ENCODE measurements around the gene INVS. TPM values are rescaled to one million over a fixed set of nuclear protein-coding genes. Genes with fewer than 3 reads are reported as not detected.

The INVS gene
- total and polyA plus RNA-seq, 2 of the 13 experiments (the other 11 are each of a cell fraction or from before 2014, with no cell fraction given): 11.3 to 16.3 TPM

GRCh38 chr9:100098046-100098886 is 777 bp upstream of the INVS start (continued):
- no peak for TF ChIP-seq ETV6 (CRISPR knock-in tag; conservative IDR thresholded peaks at IDR 0.05)
- no peak for TF ChIP-seq CBX1 (IDR thresholded peaks at IDR 0.05; ENCODE audit: low read depth)
- TF ChIP-seq SUZ12 (IDR thresholded peaks at IDR 0.05; ENCODE audit: low read depth, low read length): no peak
- TF ChIP-seq ZNF605 (CRISPR knock-in tag; IDR thresholded peaks at IDR 0.05): peak; percentile 63; the same call in 1 of the 2 replicates
- peak; percentile 37; the same call in 1 of the 2 replicates for TF ChIP-seq ZFP37 (CRISPR knock-in tag; IDR thresholded peaks at IDR 0.05; ENCODE audit: borderline replicate concordance)
- TF ChIP-seq ZNF224 (CRISPR knock-in tag; IDR thresholded peaks at IDR 0.05): no peak; the same call in 1 of the 2 replicates
- TF ChIP-seq ZNF329 (CRISPR knock-in tag; IDR thresholded peaks at IDR 0.05; ENCODE audit: low read depth): no peak
- TF ChIP-seq ZNF83 (CRISPR knock-in tag; IDR thresholded peaks at IDR 0.05; ENCODE audit: borderline replicate concordance): peak; percentile 19; the same call in 1 of the 2 replicates
- TF ChIP-seq HMGXB3 (CRISPR knock-in tag; IDR thresholded peaks at IDR 0.05; ENCODE audit: borderline replicate concordance): no peak
- no peak for TF ChIP-seq ZNF280B (CRISPR knock-in tag; IDR thresholded peaks at IDR 0.05; ENCODE audit: borderline replicate concordance)
- TF ChIP-seq NFE2 (CRISPR knock-in tag; IDR thresholded peaks at IDR 0.05): 0 out of 2 replicates have a peak, but pooled peaks have one; percentile 10
- no peak for TF ChIP-seq ZMAT5 (CRISPR knock-in tag; IDR thresholded peaks at IDR 0.05; ENCODE audit: borderline replicate concordance, low read depth)
- TF ChIP-seq ZKSCAN1 (IDR thresholded peaks at IDR 0.05; ENCODE audit: low read length): no peak
- no peak for TF ChIP-seq HNRNPL (IDR thresholded peaks at IDR 0.05; ENCODE audit: low read depth, low read length)
- TF ChIP-seq CEBPG (CRISPR knock-in tag; IDR thresholded peaks at IDR 0.05): no peak
- no peak for TF ChIP-seq THAP9 (CRISPR knock-in tag; IDR thresholded peaks at IDR 0.05; ENCODE audit: borderline replicate concordance)
- TF ChIP-seq ZZZ3 (CRISPR knock-in tag; IDR thresholded peaks at IDR 0.05; ENCODE audit: borderline replicate concordance): no peak
- TF ChIP-seq GMEB2 (CRISPR knock-in tag; IDR thresholded peaks at IDR 0.05; ENCODE audit: low read depth): no peak
- TF ChIP-seq STAT5B (CRISPR knock-in tag; IDR thresholded peaks at IDR 0.05): no peak

Data from HepG2 (cell line).